ENCODE measurements around the gene SHBG.
"Not testable (repeated sequence)": the region's sequence is repeated elsewhere in the genome, so short reads cannot be mapped to it uniquely, and the experiment has no call there.

The SHBG gene

DNA sequence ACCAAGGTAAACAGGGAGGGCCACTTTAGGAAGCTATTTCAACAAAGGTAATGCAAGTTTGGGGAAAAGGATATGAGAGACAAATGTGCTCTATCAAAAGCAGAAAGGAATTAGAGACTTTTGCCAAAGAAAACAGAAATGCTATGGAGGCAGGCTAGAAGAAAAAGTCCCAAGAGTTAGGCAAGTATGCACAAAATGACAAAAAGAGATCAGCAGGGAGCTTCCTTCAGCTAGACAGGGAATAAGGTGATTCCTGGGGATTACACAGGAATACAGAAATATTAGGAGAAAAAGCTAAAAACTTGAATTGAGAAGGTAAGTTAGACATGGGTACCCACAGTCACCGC lies 17.7 kb upstream of the SHBG start:
- DNase-seq, result no peak

DNA sequence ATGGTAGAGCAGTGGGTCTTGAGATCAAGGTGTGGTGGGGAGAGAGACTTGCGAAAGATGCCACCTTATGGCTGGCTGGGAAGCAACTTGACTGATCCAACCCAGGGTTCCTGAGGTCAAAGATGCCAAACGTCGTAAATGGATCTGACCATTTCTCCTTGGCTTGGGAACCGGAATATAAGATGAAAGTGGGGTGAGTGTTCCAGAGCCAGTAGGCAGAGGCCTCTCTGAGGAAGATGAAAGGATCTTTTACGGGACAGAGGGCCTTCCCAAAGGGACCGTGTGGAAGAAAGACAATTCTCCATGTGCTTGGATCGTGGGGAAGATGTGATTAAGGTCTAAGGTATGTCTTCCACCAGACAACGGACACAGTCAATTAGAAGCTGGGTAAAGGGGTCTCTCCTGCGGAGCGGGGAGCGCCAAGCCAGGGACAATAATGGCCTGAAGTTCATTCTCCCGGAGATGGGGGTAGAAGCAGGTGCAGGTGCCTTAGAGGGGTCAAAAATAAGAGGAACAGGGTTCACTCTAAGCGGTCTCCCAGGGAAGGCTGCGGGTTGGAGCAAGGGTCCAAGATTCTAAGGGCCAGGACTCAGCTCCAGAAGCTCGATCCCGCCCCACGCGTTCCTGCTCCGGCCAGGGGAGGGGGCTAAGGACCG lies 16.0 kb upstream of the SHBG start:
- no peak for DNase-seq

DNA sequence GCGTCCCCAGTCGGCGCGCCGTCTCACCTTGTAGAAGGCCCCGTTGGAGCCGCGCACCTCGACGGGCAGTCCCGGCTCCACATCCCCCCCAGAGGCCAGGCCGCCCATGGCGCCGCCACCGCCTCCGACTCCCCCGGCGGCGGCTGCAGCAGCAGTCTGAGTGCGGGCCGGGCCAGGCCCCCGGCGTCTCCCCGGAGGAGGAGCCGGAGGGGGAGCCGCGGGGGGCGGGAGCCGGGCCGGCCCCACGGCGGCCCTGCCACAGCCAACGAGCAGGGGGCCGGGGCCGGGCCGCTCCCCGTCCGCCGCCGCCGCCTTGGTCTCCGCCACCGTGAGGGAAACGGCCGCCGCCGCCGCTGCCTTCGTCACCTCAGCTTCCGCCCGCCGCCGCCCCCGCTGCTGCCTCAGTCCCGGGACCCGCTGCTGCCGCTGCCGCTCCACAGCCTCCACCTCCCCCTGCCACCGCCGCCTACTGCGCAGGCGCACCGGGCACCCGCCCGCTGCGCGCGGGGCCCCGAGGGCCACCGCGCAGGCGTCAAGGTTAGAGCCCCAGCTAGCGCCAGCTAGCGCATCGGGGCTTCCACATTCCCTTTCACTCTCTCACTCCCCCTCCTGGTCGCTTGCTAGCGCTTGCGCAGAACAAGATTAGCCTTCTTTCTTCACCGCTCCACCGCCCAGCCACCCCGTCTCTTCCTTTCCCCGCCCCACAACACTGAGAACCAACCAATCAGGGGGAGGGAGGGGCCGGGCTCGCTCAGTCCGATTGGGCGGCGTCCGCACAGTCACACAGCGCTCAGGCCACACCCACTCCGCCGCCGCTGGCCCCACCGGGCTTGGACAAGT lies 15.3 kb upstream of the SHBG start, which contains the start of gene FXR2:
TSS of gene FXR2 (minus strand) at position 473 of the 840 bp plus-strand sequence. CDS start at position 108, 365 bp downstream.
- DNase-seq, result peak; percentile 100

DNA sequence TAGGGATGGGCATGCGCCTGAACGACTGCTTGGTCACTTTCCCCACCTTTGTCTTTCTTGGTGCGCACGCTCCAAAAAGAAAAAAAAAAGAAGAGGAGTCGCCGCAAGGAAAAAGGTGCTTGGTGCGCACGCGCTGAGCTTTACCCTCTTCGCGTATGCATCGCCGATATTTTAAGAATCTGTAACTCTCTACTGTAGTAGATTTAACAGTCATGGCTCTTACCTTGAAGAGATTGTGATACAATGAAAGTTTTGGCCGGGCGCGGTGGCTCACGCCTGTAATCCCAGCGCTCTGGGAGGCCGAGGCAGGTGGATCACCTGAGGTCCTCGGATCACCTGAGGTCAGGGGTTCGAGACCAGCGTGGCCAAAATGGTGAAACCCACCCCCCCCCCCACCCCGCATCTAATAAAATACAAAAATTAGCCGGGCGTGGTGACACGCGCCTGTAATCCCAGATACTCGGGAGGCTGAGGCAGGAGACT lies 14.6 kb upstream of the SHBG start:
- DNase-seq, result no peak

DNA sequence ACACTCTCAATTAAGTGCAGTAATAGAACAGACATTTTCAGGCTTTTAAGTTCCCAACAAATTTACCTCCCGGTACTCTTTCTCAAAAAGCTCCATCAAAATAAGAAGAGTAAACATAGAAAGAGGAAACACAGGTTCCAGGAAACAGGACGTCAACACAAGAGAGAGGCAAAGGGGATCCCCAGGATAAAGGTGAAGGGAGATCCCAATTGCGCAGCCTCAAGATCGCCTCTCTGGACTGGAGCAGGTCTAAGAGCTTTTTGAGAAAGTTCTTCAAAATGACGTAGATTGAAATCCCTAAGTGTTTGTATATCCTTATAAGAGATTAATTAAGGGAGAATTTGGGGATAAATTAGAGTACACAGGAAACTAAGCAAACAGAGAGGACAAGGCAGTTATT lies 11.3 kb upstream of the SHBG start:
- no peak for DNase-seq

DNA sequence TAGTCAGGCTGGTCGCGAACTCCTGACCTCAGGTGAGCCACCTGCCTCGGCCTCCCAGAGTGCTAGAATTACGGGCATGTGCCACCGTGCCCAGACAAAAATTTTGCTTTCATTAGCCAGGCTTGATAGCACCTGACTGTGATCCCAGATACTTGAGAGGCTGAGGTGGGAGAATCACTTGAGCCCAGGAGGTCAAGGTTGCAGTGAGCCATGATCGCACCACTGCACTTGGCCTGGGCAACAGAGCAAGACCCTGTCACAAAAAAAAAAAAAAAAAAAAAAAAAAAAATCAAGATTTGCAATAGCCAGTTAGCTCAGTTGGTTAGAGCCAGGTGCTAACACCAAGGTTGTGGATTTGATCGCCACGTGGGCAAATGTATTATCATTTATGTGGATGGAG lies 9.1 kb upstream of the SHBG start:
- no peak for DNase-seq

DNA sequence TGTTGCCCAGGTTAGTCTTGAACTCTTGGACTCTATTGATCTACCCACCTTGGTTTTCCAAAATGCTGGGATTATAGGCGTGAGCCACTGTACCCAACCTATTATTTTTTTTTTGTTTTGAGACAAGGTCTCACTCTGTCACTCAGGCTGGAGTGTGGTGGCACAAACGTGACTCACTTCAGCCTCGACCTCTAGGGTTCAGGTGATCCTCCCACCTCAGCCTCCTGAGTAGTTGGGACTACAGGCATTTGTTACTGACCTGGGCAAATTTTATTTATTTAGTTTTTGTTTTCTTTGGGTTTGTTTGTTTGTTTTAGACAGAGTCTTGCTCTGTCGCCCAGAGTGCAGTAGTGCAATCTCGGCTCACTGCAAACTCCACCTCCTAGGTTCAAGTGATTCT lies 6.3 kb upstream of the SHBG start:
- DNase-seq, result no peak

DNA sequence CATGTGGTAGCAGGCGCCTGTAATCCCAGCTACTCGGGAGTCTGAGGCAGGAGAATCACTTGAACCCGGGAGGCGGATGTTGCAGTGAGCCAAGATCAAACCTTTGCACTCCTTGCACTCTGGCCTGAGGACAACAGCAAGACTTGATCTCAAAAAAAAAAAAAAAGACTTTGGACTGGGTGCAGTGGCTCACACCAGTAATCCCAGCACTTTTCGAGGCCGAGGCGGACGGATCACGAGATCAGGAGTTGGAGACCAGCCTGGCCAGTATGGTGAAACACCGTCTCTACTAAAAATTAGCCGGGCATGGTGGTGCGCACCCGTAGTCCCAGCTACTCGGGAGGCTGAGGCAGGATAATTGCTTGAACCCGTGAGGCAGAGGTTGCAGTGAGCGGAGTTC lies 4.2 kb upstream of the SHBG start:
- not testable (repeated sequence) for DNase-seq

DNA sequence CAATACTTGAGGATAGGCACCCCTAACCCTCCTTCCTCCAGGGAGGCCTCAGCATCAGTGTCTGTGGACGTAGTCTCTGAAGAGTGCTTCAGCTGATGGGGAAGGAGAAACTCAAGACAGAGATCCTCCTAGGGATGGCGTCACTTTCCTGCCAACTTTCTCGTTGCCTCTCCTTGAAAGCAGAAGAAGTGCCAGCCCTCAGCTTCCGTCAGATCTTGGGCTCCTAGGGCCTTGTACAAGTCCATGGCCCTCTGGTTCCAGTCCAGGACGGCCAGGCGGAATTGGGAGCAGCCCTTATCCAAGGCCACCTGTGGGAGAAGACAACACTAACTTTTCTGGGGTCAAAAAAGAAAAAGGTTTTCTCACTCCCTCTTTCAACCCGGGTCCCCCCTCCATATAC lies 3.6 kb upstream of the SHBG start:
- no peak for DNase-seq

DNA sequence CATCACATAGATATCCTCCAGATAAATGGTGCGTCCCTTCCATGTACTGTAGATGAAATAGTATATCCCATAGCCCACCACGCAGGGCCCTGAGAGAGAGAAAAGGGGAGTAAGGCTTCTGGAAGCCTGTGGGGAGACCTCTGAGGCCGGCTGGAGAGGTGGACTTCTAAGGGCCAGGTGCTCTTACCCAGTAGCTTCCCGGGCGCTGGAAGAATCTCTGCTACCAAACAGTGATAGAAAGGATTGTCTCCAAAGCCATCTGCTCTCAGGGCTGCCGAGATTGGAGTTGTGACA lies 3.0 kb upstream of the SHBG start:
- DNase-seq, result no peak

DNA sequence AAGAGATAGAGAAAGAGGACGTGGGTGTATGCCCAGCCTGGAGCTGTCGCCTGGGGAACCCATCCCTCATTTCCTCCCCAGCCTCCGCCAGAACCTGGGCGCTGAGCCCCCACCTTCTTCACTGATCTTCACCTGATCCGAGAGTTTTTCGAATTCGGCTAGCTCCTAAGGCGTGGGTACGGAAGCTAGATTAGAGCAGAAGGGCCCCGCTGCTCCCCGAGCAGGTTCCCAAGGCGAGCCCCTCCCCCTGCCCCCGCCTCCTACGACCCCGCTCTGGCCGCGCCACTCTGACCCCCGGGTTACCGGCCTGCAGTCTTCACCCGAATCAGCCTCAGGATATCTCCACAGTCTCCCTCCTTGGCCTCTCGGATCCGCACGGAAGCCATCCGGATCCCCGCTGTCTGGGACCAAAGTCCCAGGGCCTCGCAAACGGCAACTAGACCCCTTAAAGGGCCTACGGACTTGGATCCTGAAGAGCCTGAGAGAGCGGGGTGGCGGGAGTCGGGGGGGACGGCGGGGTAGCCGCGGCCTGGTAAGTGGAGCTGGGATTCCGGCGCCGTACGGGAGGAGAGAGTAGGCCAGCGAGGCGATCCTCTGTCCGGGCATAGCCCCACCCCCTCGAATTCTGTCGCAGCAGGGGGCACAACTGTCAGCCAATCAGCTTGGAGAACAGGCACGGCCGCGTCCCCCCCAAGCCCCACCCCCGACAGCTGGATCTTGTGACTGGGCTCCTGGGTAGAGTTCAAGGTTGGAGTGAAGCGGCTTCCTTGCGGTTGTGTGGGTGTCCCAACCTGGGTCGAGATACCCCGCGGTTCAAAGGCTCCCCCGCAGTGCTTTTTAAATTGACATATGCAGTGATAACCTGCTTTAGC lies 2.4 kb upstream of the SHBG start, which contains the start of gene SAT2:
TSS of gene SAT2 (minus strand) at position 572 of the 872 bp plus-strand sequence. CDS start at position 386, 186 bp downstream.
- peak; percentile 79 for DNase-seq

DNA sequence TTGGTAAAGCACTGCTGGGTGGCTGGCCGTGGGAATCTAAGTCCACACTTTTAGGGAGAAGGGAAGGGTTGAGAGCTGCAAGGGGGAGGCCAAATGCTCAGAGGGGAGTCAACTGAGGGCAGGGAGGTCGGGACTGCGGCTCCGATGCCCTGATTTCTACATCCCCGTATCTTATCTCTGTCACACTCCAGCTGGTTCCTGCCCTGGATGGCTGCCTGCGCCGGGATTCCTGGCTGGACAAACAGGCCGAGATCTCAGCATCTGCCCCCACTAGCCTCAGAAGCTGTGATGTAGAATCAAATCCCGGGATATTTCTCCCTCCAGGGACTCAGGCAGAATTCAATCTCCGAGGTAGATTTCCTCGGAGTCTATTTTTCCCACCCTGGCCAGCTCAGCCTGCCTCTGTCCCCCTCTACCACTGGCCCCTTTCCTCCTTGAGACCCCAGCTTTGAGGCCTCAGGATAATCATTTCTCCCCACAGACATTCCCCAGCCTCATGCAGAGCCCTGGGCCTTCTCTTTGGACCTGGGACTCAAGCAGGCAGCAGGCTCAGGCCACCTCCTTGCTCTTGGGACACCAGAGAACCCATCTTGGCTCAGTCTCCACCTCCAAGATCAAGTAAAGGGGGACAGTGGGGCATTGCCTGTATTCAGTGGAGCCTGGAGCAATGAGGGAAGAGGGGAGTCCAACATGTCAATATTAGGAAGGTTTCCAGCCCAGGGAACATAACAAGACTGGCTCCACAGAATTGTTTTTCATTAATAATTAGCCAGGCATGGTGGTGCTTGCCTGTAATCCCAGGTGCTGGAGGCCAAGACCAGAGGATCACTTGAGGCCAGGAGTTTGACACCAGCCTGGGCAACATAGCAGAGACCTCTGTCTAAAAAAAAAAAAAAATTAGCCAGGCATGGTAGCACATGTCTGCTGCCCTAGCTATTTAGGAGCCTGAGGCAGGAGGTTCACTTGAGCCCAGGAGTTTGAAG lies 1.8 kb downstream of the SHBG start:
- no peak for DNase-seq

DNA sequence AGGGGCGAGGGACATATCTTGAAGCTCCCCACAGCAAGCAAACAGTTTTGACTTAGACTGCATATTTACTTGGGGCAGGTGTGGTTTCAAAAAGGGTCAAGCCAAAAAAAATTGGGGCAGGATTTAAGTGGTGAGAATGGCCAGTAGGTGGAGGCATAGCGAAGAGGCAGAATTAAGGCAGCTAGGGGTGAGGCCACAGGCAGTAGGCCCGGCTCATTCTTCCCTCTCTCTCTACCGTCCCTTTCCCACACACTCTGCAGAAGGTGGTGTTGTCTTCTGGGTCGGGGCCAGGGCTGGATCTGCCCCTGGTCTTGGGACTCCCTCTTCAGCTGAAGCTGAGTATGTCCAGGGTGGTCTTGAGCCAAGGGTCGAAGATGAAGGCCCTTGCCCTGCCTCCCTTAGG lies 2.6 kb downstream of the SHBG start:
- peak; percentile 57 for DNase-seq

DNA sequence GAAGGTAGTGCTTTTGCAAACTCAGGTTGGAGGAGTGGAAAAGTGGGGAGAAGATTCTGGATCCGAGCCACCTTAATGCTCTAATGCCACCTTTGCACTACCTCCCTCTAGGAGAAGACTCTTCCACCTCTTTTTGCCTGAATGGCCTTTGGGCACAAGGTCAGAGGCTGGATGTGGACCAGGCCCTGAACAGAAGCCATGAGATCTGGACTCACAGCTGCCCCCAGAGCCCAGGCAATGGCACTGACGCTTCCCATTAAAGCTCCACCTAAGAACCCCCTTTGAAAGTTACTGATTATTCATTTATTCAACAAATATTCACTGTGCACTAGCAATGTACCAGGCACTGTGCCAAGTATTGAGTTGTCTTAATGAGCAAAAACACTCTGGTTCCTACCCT lies 3.2 kb downstream of the SHBG start:
- no peak for DNase-seq

DNA sequence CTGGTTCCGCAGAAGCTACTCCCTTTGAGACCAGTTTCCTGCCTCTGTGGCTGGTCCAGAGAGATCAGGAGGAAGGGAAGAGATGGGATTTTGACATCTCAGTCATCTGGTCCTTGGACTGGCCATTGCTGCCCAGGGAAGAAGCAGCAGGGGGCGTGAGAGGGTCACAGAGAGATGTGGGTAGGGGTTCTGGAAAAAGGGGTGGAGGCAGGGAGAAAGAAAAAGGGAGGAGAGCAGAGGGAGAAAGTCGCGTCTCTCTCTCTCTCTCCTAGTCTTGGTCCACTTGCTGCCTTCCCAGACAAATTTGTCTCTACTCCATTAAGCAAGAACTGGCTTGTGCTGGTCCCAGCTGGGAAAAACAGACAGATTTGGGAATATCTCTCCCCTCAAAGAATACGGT lies 4.4 kb downstream of the SHBG start:
- DNase-seq, result no peak

DNA sequence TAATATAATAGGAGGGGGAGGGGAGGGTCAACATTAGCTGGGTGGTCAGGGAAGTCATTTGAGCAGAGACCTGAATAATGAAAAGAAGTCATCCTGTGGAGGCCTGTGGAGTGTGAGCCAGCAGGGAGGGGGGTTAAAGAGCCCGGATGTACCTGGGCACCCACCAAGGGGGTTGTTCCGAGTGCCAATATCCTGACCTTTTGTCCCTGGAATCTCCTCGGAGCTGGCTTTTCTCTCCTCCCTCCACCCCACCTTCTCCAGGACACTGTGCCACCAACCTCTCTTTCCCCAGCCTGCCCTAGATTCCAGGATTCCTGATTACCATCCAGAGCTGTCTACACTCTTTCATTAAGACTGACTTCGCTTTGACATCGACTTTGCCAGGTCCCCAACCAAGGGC lies 6.2 kb downstream of the SHBG start:
- no peak for DNase-seq

DNA sequence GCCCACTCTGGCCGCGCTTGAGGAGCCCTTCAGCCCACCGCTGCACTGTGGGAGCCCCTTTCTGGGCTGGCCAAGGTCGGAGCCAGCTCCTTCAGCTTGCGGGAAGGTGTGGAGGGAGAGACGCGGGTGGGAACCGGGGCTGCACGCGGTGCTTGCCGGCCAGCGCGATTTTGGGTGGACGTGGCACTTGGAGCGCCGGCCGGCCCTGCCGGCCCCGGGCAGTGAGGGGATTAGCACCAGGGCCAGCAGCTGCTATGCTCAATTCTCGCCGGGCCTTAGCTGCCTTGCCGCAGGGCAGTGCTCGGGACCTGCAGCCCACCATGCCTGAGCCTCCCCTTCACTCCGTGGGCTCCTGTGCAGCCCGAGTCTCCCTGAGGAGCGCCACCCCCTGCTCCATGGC lies 10.8 kb downstream of the SHBG start:
- DNase-seq, result no peak

DNA sequence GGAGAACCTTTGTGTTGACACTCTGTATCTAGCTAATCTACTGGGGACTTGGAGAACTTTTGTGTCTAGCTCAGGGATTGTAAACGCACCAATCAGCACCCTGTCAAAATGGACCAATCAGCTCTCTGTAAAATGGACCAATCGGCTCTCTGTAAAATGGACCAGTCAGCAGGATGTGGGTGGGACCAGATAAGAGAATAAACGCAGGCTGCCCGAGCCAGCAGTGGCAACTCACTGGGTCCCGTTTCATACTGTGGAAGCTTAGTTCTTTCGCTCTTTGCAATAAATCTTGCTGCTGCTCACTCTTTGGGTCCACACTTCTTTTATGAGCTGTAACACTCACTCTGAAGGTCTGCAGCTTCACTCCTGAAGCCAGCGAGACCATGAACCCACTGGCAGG lies 11.7 kb downstream of the SHBG start:
- DNase-seq, result not testable (repeated sequence)

DNA sequence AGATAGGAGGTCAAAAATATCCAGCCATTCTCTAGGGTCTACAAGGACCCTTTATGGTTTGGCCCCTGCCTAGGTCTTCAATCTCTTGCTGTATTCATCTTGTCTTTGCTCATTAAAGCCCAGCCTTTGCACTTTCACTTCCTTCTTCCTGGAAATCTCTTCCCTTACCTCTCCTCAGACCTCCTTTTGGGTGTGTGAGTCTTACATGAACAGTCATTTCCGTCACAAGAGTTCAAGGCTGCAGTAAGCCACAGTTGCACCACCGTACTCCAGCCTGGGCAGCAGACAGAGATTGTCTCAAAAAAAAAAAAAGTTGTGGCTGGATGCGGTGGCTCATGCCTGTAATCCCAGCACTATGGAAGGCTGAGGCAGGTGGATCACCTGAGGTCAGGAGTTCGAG lies 14.8 kb downstream of the SHBG start:
- no peak for DNase-seq

DNA sequence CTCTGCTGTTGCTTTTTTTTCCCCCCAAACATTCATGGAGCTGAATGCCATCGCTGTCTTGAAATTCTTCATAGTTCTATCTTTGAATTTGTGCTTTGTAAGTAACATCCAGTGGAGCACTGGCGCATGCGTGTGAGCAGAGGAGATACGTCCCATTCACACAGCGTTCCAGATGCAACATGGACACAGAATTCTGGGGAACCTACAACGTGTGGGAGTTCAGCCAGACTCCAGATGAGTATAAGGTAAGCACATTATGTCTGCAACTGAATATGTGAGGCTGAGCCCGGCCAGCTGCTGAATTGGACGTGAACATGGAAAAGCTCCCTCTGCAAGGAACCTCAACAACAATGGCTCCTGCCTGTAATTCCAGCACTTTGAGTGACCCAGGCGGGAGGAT lies 16.5 kb downstream of the SHBG start:
- DNase-seq, result no peak

DNA sequence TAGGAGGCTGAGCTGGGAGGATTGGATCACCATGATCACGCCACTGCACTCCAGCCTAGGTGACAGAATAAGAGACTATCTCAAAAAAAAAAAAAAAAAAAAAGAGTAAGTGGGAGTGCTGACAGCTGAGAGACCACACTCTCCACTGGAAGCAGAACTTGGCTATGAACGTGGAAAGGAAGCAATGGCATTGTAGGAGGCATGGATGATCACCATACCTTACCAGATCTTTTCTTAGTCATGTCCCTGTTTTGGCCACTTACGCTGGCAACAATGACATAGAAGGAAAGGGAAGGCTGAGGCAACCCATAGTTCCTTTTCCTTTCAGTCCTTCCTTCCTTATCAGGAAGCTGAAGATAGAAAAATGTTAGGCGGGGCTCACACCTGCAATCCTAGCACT lies 17.1 kb downstream of the SHBG start:
- no peak for DNase-seq

DNA sequence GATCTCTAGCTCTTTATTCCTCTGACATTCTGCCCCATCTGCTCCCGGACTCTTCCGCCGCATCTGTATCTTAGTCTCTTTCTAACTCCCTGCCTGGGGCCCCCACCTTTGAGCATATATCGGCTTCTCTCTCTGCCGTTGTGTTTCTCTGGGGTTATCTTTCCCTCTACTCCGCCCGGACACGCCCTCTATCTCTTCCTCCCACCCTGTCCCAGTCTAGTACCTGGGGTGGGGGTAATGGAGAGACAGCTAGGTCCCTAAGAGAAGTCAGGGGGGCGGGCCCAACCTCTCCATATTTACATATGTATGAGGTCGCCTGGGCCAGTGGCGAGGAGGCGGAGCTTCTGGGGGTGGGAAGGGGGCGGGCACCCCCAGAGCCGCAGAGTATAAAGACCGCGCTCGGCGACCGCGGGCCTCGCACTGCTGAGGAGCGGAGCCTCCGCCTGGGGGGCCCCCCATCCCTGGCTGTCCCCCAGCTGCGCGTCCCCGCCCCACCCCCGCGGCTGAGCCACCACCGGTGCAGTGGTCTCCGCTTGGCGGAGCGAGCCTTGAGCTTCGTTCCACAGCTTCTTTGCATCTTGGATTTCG lies 20.7 kb downstream of the SHBG start, which contains the start of gene ATP1B2:
TSS of gene ATP1B2 (plus strand) at position 418 of the 588 bp plus-strand sequence. CDS start 593 bp downstream, outside the sequence.
- no peak for DNase-seq
